A673 (cell line): ENCODE data around the gene CSH1. TPM values are rescaled to one million over a fixed set of nuclear protein-coding genes. Genes with fewer than 3 reads are reported as not detected.

Experiments used
- BruUV-seq: library from RNA; stranded (reverse); fragments of 400-500 nt; replicated peaks from 2 replicates; lab custom pipeline; 2021; lab: Mats Ljungman, UMichigan
- CTCF ChIA-PET: fragments of 300-600 bp; sonication (Branson Sonifier 250); formaldehyde crosslinking; loops from one replicate; lab custom pipeline; 2022; ENCODE audit warnings: antibody characterized with exemption; lab: Charles Lee
- POLR2A ChIA-PET: fragments of 300-600 bp; sonication (Branson Sonifier 250); formaldehyde crosslinking; loops from one replicate; lab custom pipeline; 2022; ENCODE audit warnings: antibody characterized with exemption; ENCODE audit not compliant: low non-redundant PET; lab: Charles Lee
- DNase-seq: peaks from one replicate; pipeline ENCODE4 v3.0.0-alpha.2; 2015; ENCODE audit warnings: low spot score
- H3K27ac ChIP-seq: fragments of 200-600 bp; sonication (generic); 2 replicates; pipeline ENCODE4 v1.5.1; 2016; ENCODE audit warnings: mixed run types, low read depth, mild to moderate bottlenecking, mixed read lengths, antibody characterized with exemption, low read length; ENCODE audit not compliant: poor library complexity, severe bottlenecking
- H3K27me3 ChIP-seq: fragments of 200-600 bp; sonication (generic); replicated peaks from 2 replicates; pipeline ENCODE4 v1.6.1; 2017; ENCODE audit warnings: mixed run types, low read depth, mild to moderate bottlenecking, mixed read lengths, antibody characterized with exemption, low read length; ENCODE audit not compliant: insufficient read depth, poor library complexity
- H3K36me3 ChIP-seq: fragments of 200-600 bp; sonication (generic); 2 replicates; pipeline ENCODE4 v1.6.1; 2016; ENCODE audit warnings: mixed run types, mild to moderate bottlenecking, mixed read lengths, antibody characterized with exemption, low read length; ENCODE audit not compliant: insufficient read depth, poor library complexity, severe bottlenecking
- H3K4me1 ChIP-seq: fragments of 200-600 bp; sonication (generic); 2 replicates; pipeline ENCODE4 v1.6.1; 2017; ENCODE audit warnings: mixed run types, mild to moderate bottlenecking, mixed read lengths, antibody characterized with exemption, low read length; ENCODE audit not compliant: insufficient read depth, poor library complexity, severe bottlenecking
- H3K4me3 ChIP-seq: fragments of 200-600 bp; sonication (generic); 2 replicates; pipeline ENCODE4 v1.5.1; 2016; ENCODE audit warnings: low read depth, mixed run types, mild to moderate bottlenecking, mixed read lengths, low read length; ENCODE audit not compliant: poor library complexity, severe bottlenecking
- H3K9me3 ChIP-seq: fragments of 200-600 bp; sonication (generic); 2 replicates; pipeline ENCODE4 v1.6.1; 2016; ENCODE audit warnings: mixed run types, low read depth, mild to moderate bottlenecking, mixed read lengths, antibody characterized with exemption, low read length; ENCODE audit not compliant: poor library complexity, severe bottlenecking
- CTCF ChIP-seq: fragments of 300-800, 200-600 bp; sonication (generic); conservative IDR thresholded peaks from 2 replicates; pipeline ENCODE4 v1.5.1; 2017; ENCODE audit warnings: low read depth, mild to moderate bottlenecking, antibody characterized with exemption, low read length, moderate library complexity, mixed read lengths
- EZH2 ChIP-seq: fragments of 200-600 bp; sonication (generic); IDR thresholded peaks from 2 replicates; pipeline ENCODE4 v1.6.1; 2017; ENCODE audit warnings: borderline replicate concordance, low read depth, mild to moderate bottlenecking, mixed read lengths, antibody characterized with exemption, low read length; ENCODE audit not compliant: poor library complexity, severe bottlenecking
- intact Hi-C: fragments of 100-400 bp; cut with micrococcal nuclease; formaldehyde crosslinking; loops from one replicate; pipeline ENCODE4 v1.10.0; 2022; ENCODE audit not compliant: unreplicated experiment
- total RNA-seq: library from RNA; stranded (reverse); gene quantifications from 2 replicates; pipeline ENCODE4 v1.2.3, GENCODE V29; 2021

Gene CSH1
- total RNA-seq, 1 experiment from 2014 or later = not detected

DNA sequence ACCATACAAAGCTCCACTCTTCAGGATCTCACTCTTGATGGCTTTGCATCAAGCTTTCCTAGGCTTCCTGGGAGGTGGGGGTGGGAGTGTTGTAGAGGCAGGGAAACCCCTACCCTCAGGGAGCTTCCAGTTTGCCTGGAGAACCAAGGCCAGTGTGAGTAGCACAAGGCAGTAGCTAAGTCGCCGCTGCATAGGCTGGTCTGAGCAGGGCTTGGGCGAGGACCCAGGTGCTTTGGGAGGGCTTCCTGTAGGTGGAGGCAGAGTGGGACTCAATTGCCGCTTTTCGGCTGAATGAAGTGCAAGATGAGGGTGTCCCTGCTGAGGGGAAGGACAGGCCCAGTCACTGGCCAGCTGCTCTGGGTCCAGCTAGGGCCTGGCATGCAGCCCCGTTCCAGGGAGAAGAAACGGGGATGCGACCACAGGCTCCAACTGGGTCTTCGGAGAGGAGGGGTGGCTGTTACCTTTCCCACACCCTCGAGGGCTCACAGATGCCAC lies 31.8 kb upstream of the CSH1 start:
- no peak for DNase-seq
- H3K4me3 ChIP-seq = no peak overlapping the region
- POLR2A ChIA-PET = no interaction called here
- TF ChIP-seq CTCF = no peak
- TF ChIP-seq EZH2 = no peak
- intact Hi-C loops = no loop called here
- BruUV-seq = no TSS peak
- CTCF ChIA-PET = interaction anchor here (0.8 kb wide), 1 partner anchor 9 kb away, joined by 4 read pairs; the partner anchor contains the start of gene GH1
- H3K27me3 ChIP-seq = no peaks in the 10 kb centered on the region
- H3K9me3 ChIP-seq = no peaks in the 10 kb centered on the region
- H3K4me1 ChIP-seq = peaks cover 15% of the 10 kb centered on the region
- H3K27ac ChIP-seq = no peak overlapping the region
- H3K36me3 ChIP-seq = no peaks in the 10 kb centered on the region

DNA sequence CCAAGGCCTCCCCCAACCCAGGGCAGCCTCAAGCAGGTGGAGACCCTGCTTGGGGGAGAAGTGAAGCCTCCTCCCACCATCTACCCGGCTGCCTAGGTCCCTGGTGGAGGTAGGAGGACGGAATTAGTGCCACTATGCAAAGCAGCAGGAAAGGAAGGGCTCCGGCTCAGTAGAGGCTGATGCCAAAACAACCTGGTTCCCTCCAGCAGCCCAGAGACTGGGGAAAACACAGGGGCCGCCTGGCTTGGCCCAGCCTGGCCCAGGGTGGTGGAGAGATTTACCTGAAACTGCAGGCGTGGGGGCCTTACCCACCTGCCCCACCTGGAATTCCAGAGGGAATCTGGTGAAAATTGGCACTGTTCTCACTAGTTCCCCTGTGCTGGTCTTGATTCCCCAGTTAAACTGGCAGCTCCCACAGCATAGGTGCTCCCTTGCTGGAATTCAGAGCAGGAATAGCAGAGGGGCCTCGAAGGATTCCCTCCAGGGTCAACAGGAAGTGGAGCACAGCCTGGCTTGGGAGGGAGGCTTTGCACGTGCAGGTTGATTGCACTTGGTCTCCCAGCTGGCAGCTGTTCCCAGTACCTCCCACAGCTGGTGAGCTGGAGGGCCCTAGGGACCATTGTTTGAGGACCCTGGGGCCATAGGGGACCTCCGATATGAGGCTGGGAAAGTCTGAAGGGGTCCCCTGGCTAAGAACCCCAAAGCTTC lies 31.2 kb upstream of the CSH1 start:
- ChIA-PET CTCF (interaction anchor here (0.8 kb wide), 1 partner anchor 9 kb away, joined by 4 read pairs; the partner anchor contains the start of gene GH1), POLR2A (no interaction called here)
- intact Hi-C loops = no loop called here
- BruUV-seq = no TSS peak
- Histone ChIP-seq H3K4me1 (peaks cover 13% of the 10 kb centered on the region), H3K9me3 (no peaks in the 10 kb centered on the region), H3K27ac (no peak overlapping the region), H3K36me3 (no peaks in the 10 kb centered on the region), H3K27me3 (no peaks in the 10 kb centered on the region), H3K4me3 (no peak overlapping the region)
- TF ChIP-seq CTCF (no peak), EZH2 (no peak)
- DNase-seq = no peak

DNA sequence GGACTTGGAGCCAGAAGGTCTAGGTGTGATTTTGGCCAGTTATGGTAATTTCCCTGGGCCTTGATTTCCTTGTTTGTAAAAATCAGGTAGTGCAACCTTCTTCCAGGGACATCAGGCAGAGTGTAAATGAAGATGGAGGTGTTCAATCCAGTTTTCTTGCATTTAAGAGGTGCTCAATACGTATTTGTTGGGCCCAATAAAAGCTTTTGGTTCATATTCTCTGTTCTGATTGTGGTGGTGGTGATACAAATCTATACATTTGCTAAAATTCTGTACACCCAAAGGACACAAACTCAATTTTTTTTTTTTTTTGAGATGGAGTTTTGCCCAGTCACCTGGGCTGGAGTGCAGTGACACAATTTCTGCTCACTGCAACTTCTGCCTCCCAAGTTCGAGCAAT lies 29.8 kb upstream of the CSH1 start:
- DNase-seq = no peak
- no peak overlapping the region for H3K4me3 ChIP-seq
- no peaks in the 10 kb centered on the region for H3K27me3 ChIP-seq
- ChIA-PET POLR2A (interaction anchor here (0.6 kb wide), 1 partner anchor 11 kb away, joined by 11 read pairs; no protein-coding TSS in a partner anchor), CTCF (no interaction called here)
- intact Hi-C loops = no loop called here
- no peaks in the 10 kb centered on the region for H3K36me3 ChIP-seq
- no peak for TF ChIP-seq EZH2
- BruUV-seq = no TSS peak
- H3K4me1 ChIP-seq = no peaks in the 10 kb centered on the region
- no peaks in the 10 kb centered on the region for H3K9me3 ChIP-seq
- no peak overlapping the region for H3K27ac ChIP-seq

DNA sequence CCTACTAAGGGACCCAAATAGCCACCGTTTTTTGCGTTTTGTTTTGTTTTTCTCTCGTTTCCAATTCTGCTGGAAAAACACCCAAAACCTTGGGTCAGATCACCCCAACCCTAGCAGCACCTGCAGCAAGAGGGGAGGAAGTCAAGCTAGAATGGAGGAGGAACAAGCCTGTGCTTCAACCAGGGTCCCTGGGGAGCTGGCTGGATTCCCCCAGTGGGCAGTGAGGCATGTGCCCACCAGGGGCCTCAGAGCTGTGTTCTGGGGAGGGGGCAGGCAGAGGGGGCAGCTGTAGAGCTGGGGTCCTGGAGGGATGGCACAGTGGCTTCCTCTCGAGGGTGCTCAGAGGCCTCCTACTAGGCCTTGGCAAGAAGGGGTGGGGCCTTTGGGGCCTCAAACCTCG lies 29.2 kb upstream of the CSH1 start:
- no peak for DNase-seq
- ChIA-PET POLR2A (no interaction called here), CTCF (no interaction called here)

More for the DNA sequence above, 29.2 kb upstream of the CSH1 start:
- TF ChIP-seq EZH2 = no peak
- no peak for TF ChIP-seq CTCF
- H3K9me3 ChIP-seq = no peaks in the 10 kb centered on the region
- H3K27me3 ChIP-seq = no peaks in the 10 kb centered on the region
- BruUV-seq = no TSS peak
- H3K27ac ChIP-seq = no peak overlapping the region
- H3K4me1 ChIP-seq = no peaks in the 10 kb centered on the region
- no peaks in the 10 kb centered on the region for H3K36me3 ChIP-seq
- no peak overlapping the region for H3K4me3 ChIP-seq
- intact Hi-C loops = no loop called here
